HL-60/S4 treated with phorbol 12-myristate 13-acetate at 8.2 ng/mL for 4 days and 3 days (cell line): Measurements from ENCODE around the gene UNC119.

Source experiments
- in situ Hi-C: fragments of 300-500 bp; cut with MboI; formaldehyde crosslinking; loops from 2 replicates; pipeline ENCODE4 v1.15.0; 2022; ENCODE audit warnings: low sequenced_read_pairs

UNC119 gene

GRCh38 chr17:28500712-28501379 is 51.6 kb downstream of the UNC119 start:
- in situ Hi-C loops: no loop called here

GRCh38 chr17:28499684-28500357 is 52.6 kb downstream of the UNC119 start:
- in situ Hi-C loops: no loop called here

GRCh38 chr17:28499364-28499664 is 53.1 kb downstream of the UNC119 start:
- in situ Hi-C loops: no loop called here

- in situ Hi-C loops: no loop called here
Observed at GRCh38 chr17:28498652-28499363, 53.6 kb downstream of the UNC119 start.

GRCh38 chr17:28497931-28498330 is 54.5 kb downstream of the UNC119 start:
- in situ Hi-C loops: no loop called here
